HEK293T (cell line): ENCODE measurements around the gene BHLHE40.

ENCODE experiments used
- ELF4 ChIP-seq: fragments of 450-650 bp; IDR thresholded peaks from 2 replicates; pipeline ENCODE4 v1.6.1; 2017; ENCODE audit warnings: antibody characterized with exemption
- FOXM1 ChIP-seq: fragments of 450-650 bp; IDR thresholded peaks from 2 replicates; pipeline ENCODE4 v1.6.1; 2017; ENCODE audit warnings: mild to moderate bottlenecking, borderline replicate concordance
- NFRKB ChIP-seq: fragments of 450-650 bp; IDR thresholded peaks from 2 replicates; pipeline ENCODE4 v1.6.1; 2016; ENCODE audit warnings: mild to moderate bottlenecking, moderate library complexity
- SP1 ChIP-seq: fragments of 450-650 bp; IDR thresholded peaks from 2 replicates; pipeline ENCODE4 v1.6.1; 2017
- SUZ12 ChIP-seq: fragments of 450-650 bp; IDR thresholded peaks from 2 replicates; pipeline ENCODE4 v1.6.1; 2016; ENCODE audit warnings: mild to moderate bottlenecking
- TARDBP ChIP-seq: fragments of 450-650 bp; IDR thresholded peaks from 2 replicates; pipeline ENCODE4 v1.6.1; 2016

GRCh38 chr3:4947028-4947427 is 32.2 kb upstream of the BHLHE40 start:
- TF ChIP-seq FOXM1 (no peak), ELF4 (no peak), TARDBP (no peak), SP1 (no peak), SUZ12 (no peak), NFRKB (no peak)
